ENCODE data around the gene IGLL5.
"Not testable (repeated sequence)": the region's sequence is repeated elsewhere in the genome, so short reads cannot be mapped to it uniquely, and the experiment has no call there.

- TF ChIP-seq CTCF (IDR thresholded peaks at IDR 0.05); EP300 (IDR thresholded peaks at IDR 0.05; ENCODE audit: borderline replicate concordance in 1 of 2, low read depth in 1 of 2, low read length in 1 of 2); ELF1 (IDR thresholded peaks at IDR 0.05); EZH2phosphoT487 (IDR thresholded peaks at IDR 0.05; ENCODE audit: borderline replicate concordance, low read depth); FOXM1 (IDR thresholded peaks at IDR 0.05; ENCODE audit: low read depth); REST (IDR thresholded peaks at IDR 0.05; ENCODE audit: low read depth, low read length); MAX (IDR thresholded peaks at IDR 0.05; ENCODE audit: low read depth); JUND (IDR thresholded peaks at IDR 0.05); TAF1 (IDR thresholded peaks at IDR 0.05; ENCODE audit: borderline replicate concordance, low read depth, low read length); USF1 (IDR thresholded peaks at IDR 0.05; ENCODE audit: borderline replicate concordance, low read depth); GABPA (IDR thresholded peaks at IDR 0.05; ENCODE audit: low read depth); POLR2AphosphoS5 (IDR thresholded peaks at IDR 0.05; ENCODE audit: low read depth, low read length); YY1 (IDR thresholded peaks at IDR 0.05; ENCODE audit: low read depth): not testable (repeated sequence)
Observed at GRCh38 chr22:22898411-22898950, 10.9 kb downstream of the IGLL5 start.

Measured in SK-N-SH (cell line).